Tibial nerve (tissue), 4 donors: ENCODE results near the gene ERVMER34-1. TPM values are rescaled to one million over a fixed set of nuclear protein-coding genes. Genes with fewer than 3 reads are reported as not detected.

Experiments
- DNase-seq, 2 donors: peaks; one replicate each; pipeline ENCODE4 v3.0.0-alpha.2; 2019; ENCODE audit warnings: low spot score in 2 of 2
- H3K27ac ChIP-seq, 4 donors: fragments of 200-600 bp; sonication (generic) in 3 of 4; one replicate each; pipeline ENCODE4 v1.5.1; 2017 to 2019; ENCODE audit warnings: mild to moderate bottlenecking in 1 of 4
- H3K27me3 ChIP-seq, 2 donors: fragments of 200-600 bp; sonication (generic) in 1 of 2; one replicate each; pipeline versions ENCODE4 v1.5.1 to v1.6.0; 2017 to 2019
- H3K36me3 ChIP-seq, 3 donors: fragments of 200-600 bp; sonication (generic); one replicate each; pipeline ENCODE4 v1.5.1; 2018 to 2019
- H3K4me1 ChIP-seq, 4 donors: fragments of 200-600 bp; sonication (generic) in 3 of 4; one replicate each; pipeline ENCODE4 v1.5.1; 2017 to 2019
- H3K4me3 ChIP-seq, 4 donors: fragments of 200-600 bp; sonication (generic) in 3 of 4; one replicate each; pipeline ENCODE4 v1.5.1; 2017 to 2019; ENCODE audit warnings: mild to moderate bottlenecking in 1 of 4, moderate library complexity in 1 of 4
- H3K9me3 ChIP-seq, 4 donors: fragments of 200-600 bp; sonication (generic) in 3 of 4; one replicate each; pipeline ENCODE4 v1.5.1; 2017 to 2019
- CTCF ChIP-seq, 5 experiments: fragments of 200-600 bp in 3 of 5; fragments of 450-650 bp in 2 of 5; sonication (generic) in 3 of 5; IDR thresholded peaks; one replicate each; pipeline ENCODE4 v1.5.1; 2016 to 2019; ENCODE audit warnings: antibody characterized with exemption in 5 of 5, mild to moderate bottlenecking in 3 of 5, moderate library complexity in 2 of 5
- EP300 ChIP-seq, 2 donors: sonication (generic); formaldehyde crosslinking; IDR thresholded peaks; one replicate each; pipeline ENCODE4 v1.6.1; 2017; ENCODE audit warnings: antibody characterized with exemption in 2 of 2, mild to moderate bottlenecking in 1 of 2
- POLR2A ChIP-seq, 2 donors: fragments of 450-650 bp; IDR thresholded peaks; one replicate each; pipeline ENCODE4 v1.6.1; 2017; ENCODE audit warnings: antibody characterized with exemption in 2 of 2, mild to moderate bottlenecking in 2 of 2, moderate library complexity in 2 of 2
- WGBS, 2 donors: methylation state at CpG; one replicate each; pipeline ENCODE4 v1.1.5; 2018; 5-methylcytosine and 5-hydroxymethylcytosine counted together
- total RNA-seq, 4 donors: library from RNA; depleted of rRNA; stranded (reverse); fragments of >200 nt; gene quantifications; one replicate each; pipeline ENCODE4 v1.1.0, GENCODE V29; 2016

Gene ERVMER34-1
- total RNA-seq, 4 donors from 2014 or later, result 0.63 to 0.90 (median 0.78) TPM; not detected in 1

GRCh38 chr4:52788806-52789205 lies 37.6 kb upstream of the ERVMER34-1 start:
- Histone ChIP-seq H3K27me3 (no peaks in the 10 kb centered on the region), H3K36me3 (no peaks in the 10 kb centered on the region), H3K9me3 (no peaks in the 10 kb centered on the region), H3K27ac (no peak overlapping the region), H3K4me1 (no peaks in the 10 kb centered on the region), H3K4me3 (no peak overlapping the region)
- no peak for TF ChIP-seq EP300 (IDR thresholded peaks at IDR 0.05)
- no peak for TF ChIP-seq POLR2A (IDR thresholded peaks at IDR 0.05)
- DNase-seq, result no peak
- 77 to 78% methylated on average over 6 of the region's 6 CpGs for WGBS, 2 donors

GRCh38 chr4:52783069-52783468 lies 31.8 kb upstream of the ERVMER34-1 start:
- no peaks in the 10 kb centered on the region for H3K9me3 ChIP-seq
- TF ChIP-seq EP300 (IDR thresholded peaks at IDR 0.05) (no peak), POLR2A (IDR thresholded peaks at IDR 0.05) (no peak), CTCF (IDR thresholded peaks at IDR 0.05) (no peak)
- H3K27ac ChIP-seq, result no peak overlapping the region
- H3K27me3 ChIP-seq, result no peaks in the 10 kb centered on the region
- H3K36me3 ChIP-seq, result no peaks in the 10 kb centered on the region
- H3K4me3 ChIP-seq, result no peak overlapping the region
- H3K4me1 ChIP-seq, result no peaks in the 10 kb centered on the region
- 95 to 96% methylated on average over 4 of the region's 4 CpGs for WGBS, 2 donors
- DNase-seq, result no peak

GRCh38 chr4:52780617-52781354 lies 29.6 kb upstream of the ERVMER34-1 start:
- TF ChIP-seq CTCF (IDR thresholded peaks at IDR 0.05) (no peak), POLR2A (IDR thresholded peaks at IDR 0.05) (no peak), EP300 (IDR thresholded peaks at IDR 0.05) (no peak)
- no peak overlapping the region for H3K27ac ChIP-seq
- H3K4me3 ChIP-seq, result no peak overlapping the region
- DNase-seq, result no peak
- no peaks in the 10 kb centered on the region for H3K27me3 ChIP-seq
- H3K36me3 ChIP-seq, result no peaks in the 10 kb centered on the region
- H3K9me3 ChIP-seq, result no peaks in the 10 kb centered on the region
- no peaks in the 10 kb centered on the region for H3K4me1 ChIP-seq
- WGBS, 2 donors, result 91 to 94% methylated on average over 4 of the region's 4 CpGs

GRCh38 chr4:52780206-52780605 lies 29.0 kb upstream of the ERVMER34-1 start:
- 63 to 68% methylated on average over 2 of the region's 2 CpGs for WGBS, 2 donors

GRCh38 chr4:52760256-52760655 lies 9.0 kb upstream of the ERVMER34-1 start:
- WGBS, 2 donors, result 64 to 66% methylated on average over 8 of the region's 8 CpGs
- H3K9me3 ChIP-seq, result no peaks in the 10 kb centered on the region
- TF ChIP-seq EP300 (IDR thresholded peaks at IDR 0.05) (no peak), CTCF (IDR thresholded peaks at IDR 0.05) (no peak), POLR2A (IDR thresholded peaks at IDR 0.05) (no peak)
- DNase-seq, result no peak
- H3K4me1 ChIP-seq, result no peaks in the 10 kb centered on the region
- H3K4me3 ChIP-seq, result no peak overlapping the region
- no peaks in the 10 kb centered on the region for H3K36me3 ChIP-seq
- H3K27ac ChIP-seq, result no peak overlapping the region
- H3K27me3 ChIP-seq, result no peaks in the 10 kb centered on the region

More at GRCh38 chr4:52780206-52780605, 29.0 kb upstream of the ERVMER34-1 start:
- TF ChIP-seq CTCF (IDR thresholded peaks at IDR 0.05) (no peak), EP300 (IDR thresholded peaks at IDR 0.05) (no peak), POLR2A (IDR thresholded peaks at IDR 0.05) (no peak)
- DNase-seq, result no peak
- H3K9me3 ChIP-seq, result no peaks in the 10 kb centered on the region
- no peaks in the 10 kb centered on the region for H3K36me3 ChIP-seq
- H3K4me1 ChIP-seq, result no peaks in the 10 kb centered on the region
- H3K27me3 ChIP-seq, result no peaks in the 10 kb centered on the region
- H3K27ac ChIP-seq, result no peak overlapping the region
- no peak overlapping the region for H3K4me3 ChIP-seq
